GM10847 (cell line): ENCODE results near the gene KCNAB1.

Experiments
- POLR2A ChIP-seq: IDR thresholded peaks from 2 replicates; pipeline ENCODE4 v1.6.1; 2011; ENCODE audit not compliant: insufficient read length; ENCODE audit errors: extremely low read depth

The KCNAB1 gene

DNA sequence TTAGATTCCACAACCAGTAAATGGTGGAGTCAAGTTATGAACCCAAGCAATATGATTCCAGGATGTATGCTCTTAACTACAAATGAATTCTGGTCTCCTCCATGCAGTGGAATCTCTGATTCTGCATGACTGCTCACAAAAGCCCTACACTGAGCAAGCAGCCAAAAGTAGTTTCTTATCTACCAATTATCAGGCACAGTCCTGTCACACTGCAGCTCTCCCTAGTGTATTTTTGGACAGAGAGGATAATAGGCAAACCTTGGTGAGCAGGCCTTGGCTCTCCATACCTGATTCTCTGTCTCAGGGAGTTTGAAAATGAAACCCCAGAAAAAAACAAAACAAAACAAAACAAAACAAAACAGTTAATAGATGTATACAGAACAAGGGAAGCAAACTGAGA lies 438.0 kb downstream of the KCNAB1 start:
- TF ChIP-seq POLR2A: no peak

DNA sequence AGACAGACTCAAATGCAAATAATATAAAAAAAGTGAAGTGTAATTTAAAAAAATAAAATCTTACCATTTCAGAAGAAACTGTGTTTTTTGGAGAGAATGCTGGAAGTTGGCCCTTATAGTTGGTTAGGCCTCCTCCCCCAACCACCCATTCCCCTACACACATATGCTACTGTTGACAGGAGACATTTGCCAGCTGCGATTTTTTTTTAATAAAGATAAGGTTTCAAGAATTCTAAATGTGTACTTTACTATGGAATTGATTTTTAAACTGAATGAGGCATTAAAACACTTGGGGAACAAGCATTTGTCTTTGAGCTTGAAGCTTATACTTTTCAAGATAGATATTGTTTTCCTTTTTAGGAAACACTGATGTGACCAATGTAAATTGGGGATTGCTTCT lies 438.9 kb downstream of the KCNAB1 start:
- no peak for TF ChIP-seq POLR2A

GRCh38 chr3:156561533-156561932 lies 441.2 kb downstream of the KCNAB1 start:
- TF ChIP-seq POLR2A: no peak

DNA sequence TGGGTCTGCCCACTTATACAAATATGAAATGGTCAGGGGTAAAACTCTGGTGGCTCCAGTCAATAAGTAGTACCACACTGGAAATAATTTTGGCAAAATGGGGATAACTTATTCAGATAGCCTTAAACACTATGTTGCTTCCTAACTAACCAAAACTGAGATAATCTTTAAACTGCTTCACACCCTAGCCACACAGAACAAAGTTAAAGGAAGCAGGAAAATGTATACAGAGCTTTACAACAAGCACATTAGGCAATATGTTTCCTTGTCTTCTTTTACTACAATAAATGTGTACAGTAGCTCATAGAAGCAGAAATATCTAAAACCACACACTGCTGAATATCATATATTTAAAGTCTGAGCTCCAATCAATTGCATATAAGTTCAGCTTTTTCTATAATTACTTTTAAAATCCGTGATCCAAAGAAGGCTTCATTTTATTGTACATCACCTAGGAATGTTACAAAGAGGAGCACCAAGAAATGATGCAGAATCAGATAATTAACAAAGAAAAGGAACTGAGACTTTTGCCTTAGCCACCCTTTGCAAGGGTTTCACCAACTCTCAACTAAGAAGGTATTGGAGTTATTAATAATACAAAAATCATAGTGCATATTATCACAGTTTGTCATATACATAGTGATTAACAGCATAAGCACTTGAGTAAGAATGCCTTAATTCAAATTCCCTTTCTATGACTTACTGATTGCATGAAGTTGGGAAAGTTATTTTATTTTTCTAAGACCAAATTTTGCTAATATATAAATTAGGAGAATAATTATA lies 443.7 kb downstream of the KCNAB1 start:
- no peak for TF ChIP-seq POLR2A

GRCh38 chr3:156575641-156576040 lies 455.3 kb downstream of the KCNAB1 start:
- no peak for TF ChIP-seq POLR2A

GRCh38 chr3:156576051-156576450 lies 455.7 kb downstream of the KCNAB1 start:
- no peak for TF ChIP-seq POLR2A

GRCh38 chr3:156576651-156577348 lies 456.4 kb downstream of the KCNAB1 start:
- TF ChIP-seq POLR2A: no peak

DNA sequence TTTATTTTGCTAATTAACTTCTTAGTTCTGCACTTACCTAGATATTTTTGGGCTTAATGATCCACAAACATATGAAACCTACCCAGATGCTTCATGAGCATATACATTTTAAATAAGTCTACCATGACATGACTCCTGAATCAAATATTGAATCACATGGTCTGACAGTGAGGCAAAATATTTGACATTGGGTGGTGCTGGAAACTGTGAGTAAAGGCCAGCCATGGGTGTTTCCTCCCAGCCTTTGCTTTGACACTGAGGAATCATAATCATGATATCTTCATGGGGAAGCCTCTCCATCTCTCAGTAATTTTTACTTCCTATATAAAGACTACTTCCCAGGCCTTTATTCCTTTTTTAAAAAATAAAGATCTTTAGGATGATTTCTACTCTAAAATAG lies 457.4 kb downstream of the KCNAB1 start:
- TF ChIP-seq POLR2A: no peak

DNA sequence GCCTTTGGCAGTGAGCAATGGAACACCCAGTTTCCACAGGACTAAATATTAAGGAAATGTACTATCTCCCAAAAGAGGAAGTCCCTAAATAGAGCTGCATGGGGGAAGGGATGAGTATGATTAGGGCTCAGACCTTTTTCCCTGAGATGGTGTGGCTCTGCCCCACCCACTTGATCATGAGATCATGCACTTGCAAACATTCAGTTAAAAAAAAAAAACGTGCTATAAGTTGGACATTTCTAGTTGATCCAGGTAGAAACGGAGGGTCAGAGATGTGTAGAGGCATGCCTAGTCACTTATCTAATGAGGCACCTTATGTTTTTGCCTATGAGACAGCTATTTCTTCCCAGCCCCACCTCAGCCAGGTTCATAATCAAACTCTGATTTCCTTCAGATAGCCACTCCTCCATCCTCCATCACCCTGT lies 459.1 kb downstream of the KCNAB1 start:
- TF ChIP-seq POLR2A: no peak

GRCh38 chr3:156581033-156581432 lies 460.7 kb downstream of the KCNAB1 start:
- TF ChIP-seq POLR2A: no peak

GRCh38 chr3:156581954-156582353 lies 461.6 kb downstream of the KCNAB1 start:
- no peak for TF ChIP-seq POLR2A

- TF ChIP-seq POLR2A: no peak
Observed at GRCh38 chr3:156582532-156583183, 462.3 kb downstream of the KCNAB1 start.

GRCh38 chr3:156583469-156583868 lies 463.1 kb downstream of the KCNAB1 start:
- no peak for TF ChIP-seq POLR2A

DNA sequence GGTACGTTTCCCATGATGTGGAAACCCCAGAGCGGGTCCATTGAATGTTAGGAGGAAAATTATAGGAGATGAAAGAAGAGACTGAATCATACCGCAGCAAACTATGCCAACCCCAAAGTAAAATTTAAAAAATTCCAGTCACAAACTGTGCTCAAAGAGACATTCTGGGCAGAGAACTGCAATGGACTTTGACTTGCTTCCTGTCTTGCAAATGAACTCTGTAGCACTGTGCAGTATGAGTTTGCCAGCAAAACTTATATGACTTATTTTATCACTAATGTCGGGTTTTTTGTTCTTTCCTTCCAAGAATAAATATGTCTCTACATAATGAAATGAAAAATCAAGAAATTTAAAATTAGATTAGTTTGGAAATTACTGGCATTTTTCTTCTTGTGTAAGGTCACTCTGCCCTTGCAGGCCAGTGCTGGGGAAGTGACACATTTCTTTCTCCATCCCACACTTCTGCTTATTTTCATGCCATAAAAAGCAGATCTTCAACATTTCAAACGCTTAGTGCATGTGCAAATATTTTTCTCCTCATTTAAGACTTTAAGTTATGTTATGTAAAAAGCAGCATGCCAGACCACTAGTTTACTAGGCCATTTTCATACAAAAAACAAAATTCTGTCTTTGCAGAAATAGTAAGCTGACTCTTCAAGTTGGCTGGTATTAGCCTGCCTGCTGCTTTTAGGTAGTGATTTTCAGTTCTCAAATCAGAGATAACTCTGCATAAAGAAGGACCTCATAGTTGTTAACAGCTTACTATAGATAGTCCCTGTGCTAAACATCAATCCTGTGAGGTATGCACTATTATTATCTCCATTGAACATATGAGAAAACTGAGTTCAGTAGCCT lies 466.8 kb downstream of the KCNAB1 start:
- TF ChIP-seq POLR2A: no peak

DNA sequence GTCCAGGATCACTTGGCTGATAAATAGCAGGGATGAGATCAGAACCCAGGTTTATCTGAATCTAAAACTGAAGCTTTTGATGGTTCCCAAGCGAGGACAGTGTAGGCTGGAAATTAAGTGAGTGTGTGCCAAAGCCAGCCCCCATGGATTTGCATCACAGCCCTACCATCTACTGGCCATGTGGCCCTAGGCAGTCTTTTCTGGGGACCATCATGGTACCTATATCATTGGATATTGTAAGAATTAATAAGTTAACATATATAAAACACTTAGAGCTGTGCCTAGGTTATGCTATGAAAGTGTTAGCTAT lies 467.3 kb downstream of the KCNAB1 start:
- no peak for TF ChIP-seq POLR2A
